RWPE2 (cell line): ENCODE measurements around the gene ST6GALNAC2.

Experiments
- ATAC-seq: fragments of 200-7000 bp; cut with Tn5 transposase; 3 replicates; pipeline ENCODE4 v1.9.1; 2021; ENCODE audit warnings: low read depth
- DNase-seq: peaks from one replicate; pipeline ENCODE4 v3.0.0-alpha.2; 2020; ENCODE audit warnings: low spot score
- H3K27ac ChIP-seq: fragments of 450-650 bp; 2 replicates; pipeline ENCODE4 v1.5.1; 2017; ENCODE audit warnings: mild to moderate bottlenecking; ENCODE audit not compliant: poor library complexity, severe bottlenecking
- H3K27me3 ChIP-seq: fragments of 250-450 bp; sonication (Bioruptor Pico); 2 replicates; pipeline ENCODE4 v1.5.1; 2021; ENCODE audit warnings: mild to moderate bottlenecking, moderate library complexity; ENCODE audit not compliant: insufficient read depth, poor library complexity, severe bottlenecking
- H3K36me3 ChIP-seq: fragments of 250-450 bp; sonication (Bioruptor Pico); 2 replicates; pipeline ENCODE4 v1.5.1; 2020; ENCODE audit warnings: low read depth, mild to moderate bottlenecking, moderate library complexity
- H3K4me1 ChIP-seq: fragments of 250-450 bp; sonication (Bioruptor Pico); 2 replicates; pipeline ENCODE4 v1.5.1; 2021; ENCODE audit warnings: mild to moderate bottlenecking, moderate library complexity; ENCODE audit not compliant: insufficient read depth, poor library complexity, severe bottlenecking
- H3K4me3 ChIP-seq: fragments of 250-450 bp; sonication (Bioruptor Pico); 2 replicates; pipeline ENCODE4 v1.5.1; 2021; ENCODE audit warnings: mild to moderate bottlenecking, moderate library complexity; ENCODE audit not compliant: severe bottlenecking
- H3K9me3 ChIP-seq: fragments of 250-450 bp; sonication (Bioruptor Pico); 2 replicates; pipeline ENCODE4 v1.5.1; 2021; ENCODE audit warnings: mild to moderate bottlenecking, moderate library complexity; ENCODE audit not compliant: severe bottlenecking
- TF ChIP-seq, protein P1 (sequence below): fragments of 450-650 bp; IDR thresholded peaks from one replicate; pipeline ENCODE4 v1.5.1; 2017; ENCODE audit warnings: mild to moderate bottlenecking, moderate library complexity; ENCODE audit not compliant: poor library complexity, severe bottlenecking

The ST6GALNAC2 gene

DNA sequence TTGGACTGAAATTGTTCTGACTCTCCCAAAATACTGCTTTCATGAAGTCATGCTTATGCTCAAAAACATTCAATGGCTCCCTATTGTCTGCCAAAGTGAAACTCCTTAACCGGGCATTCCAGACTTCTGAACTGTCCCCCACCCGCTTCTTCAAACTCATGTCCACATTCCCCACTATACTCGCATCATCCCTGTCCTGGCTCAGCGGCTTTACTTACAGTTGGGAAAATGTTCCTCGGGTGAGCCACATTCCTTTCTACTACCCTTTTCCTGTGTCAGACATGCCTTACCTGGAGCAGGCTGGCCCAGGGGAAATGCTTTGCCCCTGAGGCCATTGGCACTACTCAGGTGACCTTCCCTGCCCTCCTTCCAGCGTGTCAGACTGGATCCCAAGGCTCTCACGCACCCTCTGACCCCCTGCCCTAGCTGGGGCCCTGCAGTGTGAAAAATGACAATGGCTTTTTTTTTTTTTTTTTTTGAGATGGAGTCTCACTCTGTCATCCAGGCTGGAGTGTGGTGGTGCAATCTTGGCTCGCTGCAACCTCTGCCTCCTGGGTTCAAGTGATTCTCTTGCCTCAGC is 53.5 kb downstream of the ST6GALNAC2 start:
- no peak overlapping the region for H3K4me3 ChIP-seq
- ATAC-seq (peak; percentile 64), DNase-seq (peak; percentile 87)
- H3K27ac ChIP-seq, result peak overlapping the region; percentile 89
- H3K9me3 ChIP-seq, result no peaks in the 10 kb centered on the region
- peaks cover 65% of the 10 kb centered on the region for H3K4me1 ChIP-seq
- H3K27me3 ChIP-seq, result no peaks in the 10 kb centered on the region
- TF ChIP-seq, protein P1, sequence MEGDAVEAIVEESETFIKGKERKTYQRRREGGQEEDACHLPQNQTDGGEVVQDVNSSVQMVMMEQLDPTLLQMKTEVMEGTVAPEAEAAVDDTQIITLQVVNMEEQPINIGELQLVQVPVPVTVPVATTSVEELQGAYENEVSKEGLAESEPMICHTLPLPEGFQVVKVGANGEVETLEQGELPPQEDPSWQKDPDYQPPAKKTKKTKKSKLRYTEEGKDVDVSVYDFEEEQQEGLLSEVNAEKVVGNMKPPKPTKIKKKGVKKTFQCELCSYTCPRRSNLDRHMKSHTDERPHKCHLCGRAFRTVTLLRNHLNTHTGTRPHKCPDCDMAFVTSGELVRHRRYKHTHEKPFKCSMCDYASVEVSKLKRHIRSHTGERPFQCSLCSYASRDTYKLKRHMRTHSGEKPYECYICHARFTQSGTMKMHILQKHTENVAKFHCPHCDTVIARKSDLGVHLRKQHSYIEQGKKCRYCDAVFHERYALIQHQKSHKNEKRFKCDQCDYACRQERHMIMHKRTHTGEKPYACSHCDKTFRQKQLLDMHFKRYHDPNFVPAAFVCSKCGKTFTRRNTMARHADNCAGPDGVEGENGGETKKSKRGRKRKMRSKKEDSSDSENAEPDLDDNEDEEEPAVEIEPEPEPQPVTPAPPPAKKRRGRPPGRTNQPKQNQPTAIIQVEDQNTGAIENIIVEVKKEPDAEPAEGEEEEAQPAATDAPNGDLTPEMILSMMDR, result no peak
- peaks cover 12% of the 10 kb centered on the region; the same call in 1 of the 2 replicates for H3K36me3 ChIP-seq

DNA sequence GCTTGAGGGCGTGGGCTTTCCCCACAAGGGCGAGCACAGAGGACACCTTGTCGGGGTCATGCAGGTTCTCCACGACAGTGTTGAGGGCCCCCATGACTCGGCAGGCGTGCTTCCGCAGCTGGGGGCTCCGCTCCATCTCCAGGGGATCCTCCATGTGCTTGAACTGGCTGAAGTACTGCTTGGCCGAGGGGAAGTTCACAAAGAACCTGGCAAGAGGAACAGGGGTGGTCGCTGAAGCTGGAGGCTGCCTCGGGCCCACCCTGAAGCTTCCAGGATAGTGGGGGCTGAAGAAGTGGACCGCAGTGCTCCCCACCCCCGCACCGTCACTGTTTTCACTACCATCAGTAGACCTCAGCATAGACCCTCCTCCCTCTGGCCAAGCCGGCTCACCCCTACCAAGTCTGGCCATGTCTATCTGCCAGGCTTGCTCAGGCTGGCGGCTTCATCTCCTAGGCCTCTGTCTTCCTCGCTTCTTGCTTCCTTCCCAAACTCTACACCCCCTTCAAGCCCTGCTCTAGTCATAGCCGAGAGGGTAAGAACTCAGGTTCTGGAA is 54.1 kb downstream of the ST6GALNAC2 start:
- Histone ChIP-seq H3K9me3 (no peaks in the 10 kb centered on the region), H3K27me3 (no peaks in the 10 kb centered on the region), H3K36me3 (peaks cover 12% of the 10 kb centered on the region; the same call in 1 of the 2 replicates), H3K4me3 (no peak overlapping the region), H3K27ac (peak overlapping the region; percentile 89), H3K4me1 (peaks cover 66% of the 10 kb centered on the region)
- TF ChIP-seq, protein P1, result no peak
- DNase-seq (peak; percentile 60), ATAC-seq (no peak)

DNA sequence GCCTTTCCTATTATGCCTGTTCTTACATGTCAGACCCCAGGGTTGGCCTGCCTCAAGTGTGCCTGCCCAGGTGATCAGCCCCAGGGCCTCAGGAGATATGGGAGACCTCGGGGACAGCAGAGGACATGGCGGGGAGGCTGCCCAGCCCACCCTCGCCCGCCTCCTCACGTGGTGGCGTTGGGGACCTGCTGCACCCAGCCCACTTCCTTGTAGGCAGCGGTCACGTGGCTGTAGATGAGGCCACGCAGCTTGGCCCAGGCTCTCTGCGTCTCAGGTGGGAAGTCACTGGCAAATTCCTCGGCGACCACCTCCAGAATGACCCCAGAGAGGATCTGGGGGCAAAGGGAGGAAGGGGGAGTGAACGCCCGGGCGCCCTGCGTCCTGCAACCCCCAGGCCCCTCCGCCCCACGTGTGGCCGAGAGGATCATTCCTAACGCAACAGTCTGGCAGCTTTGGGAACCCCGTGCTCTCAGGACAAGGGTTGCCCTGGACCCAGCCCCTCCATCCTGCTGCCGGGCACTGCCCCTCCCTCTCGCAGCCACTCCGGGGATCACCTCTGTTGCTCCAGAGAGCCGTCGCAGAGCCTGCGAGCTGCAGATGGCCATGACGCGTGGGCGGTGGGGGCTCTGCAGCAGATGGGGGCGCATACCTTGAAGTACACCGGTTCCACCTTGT is 54.7 kb downstream of the ST6GALNAC2 start:
- no peak for ATAC-seq
- DNase-seq, result peak; percentile 55
- no peaks in the 10 kb centered on the region for H3K27me3 ChIP-seq
- peak overlapping the region; percentile 89 for H3K27ac ChIP-seq
- H3K4me1 ChIP-seq, result peaks cover 66% of the 10 kb centered on the region
- TF ChIP-seq, protein P1, result no peak
- H3K36me3 ChIP-seq, result peaks cover 12% of the 10 kb centered on the region; the same call in 1 of the 2 replicates
- H3K9me3 ChIP-seq, result no peaks in the 10 kb centered on the region
- no peak overlapping the region for H3K4me3 ChIP-seq

DNA sequence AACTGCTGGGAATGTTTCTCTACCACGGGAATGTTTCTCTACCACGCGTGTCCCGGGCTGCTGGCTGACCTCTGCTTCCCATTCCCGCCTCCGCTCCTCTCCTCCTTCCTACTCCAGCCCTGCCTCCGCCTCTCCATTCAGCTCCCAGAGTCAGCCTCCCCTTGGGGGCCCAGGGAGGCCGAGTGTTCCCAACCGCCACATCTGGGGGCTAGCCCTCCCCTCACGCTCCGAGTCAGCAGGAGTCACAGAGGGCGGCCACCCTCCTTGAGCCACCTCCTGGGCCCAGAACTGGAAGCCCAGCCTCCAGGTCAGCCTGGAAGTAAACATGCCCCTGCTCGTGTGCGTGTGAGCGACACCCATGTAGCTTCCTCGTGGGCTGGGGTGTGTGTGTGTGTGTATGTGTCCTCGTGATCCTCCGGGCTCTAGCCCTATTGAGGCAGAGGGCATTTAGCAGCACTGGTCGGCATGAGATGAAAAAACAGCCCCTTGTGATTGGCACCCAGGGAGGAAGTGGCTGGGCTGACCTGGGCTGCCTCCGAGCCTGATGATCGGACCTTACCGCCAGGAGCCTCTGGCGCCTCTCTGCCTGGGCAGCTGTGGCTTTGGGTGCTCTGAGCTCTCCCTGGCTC is 55.5 kb downstream of the ST6GALNAC2 start:
- Histone ChIP-seq H3K27ac (peak overlapping the region; percentile 89), H3K9me3 (no peaks in the 10 kb centered on the region), H3K36me3 (peaks cover 12% of the 10 kb centered on the region; the same call in 1 of the 2 replicates), H3K4me3 (no peak overlapping the region), H3K4me1 (peaks cover 64% of the 10 kb centered on the region), H3K27me3 (no peaks in the 10 kb centered on the region)
- DNase-seq, result no peak
- ATAC-seq, result no peak
- TF ChIP-seq, protein P1, result no peak
